Measurements from ENCODE around the gene PPFIA4. TPM values are rescaled to one million over a fixed set of nuclear protein-coding genes. Genes with fewer than 3 reads are reported as not detected.

The PPFIA4 gene
- total and polyA plus RNA-seq, 2 donors (not counting 3 experiments of a cell fraction or from before 2014, with no cell fraction given) = 0.17 to 0.22 TPM

- BruUV-seq (replicated peaks) = no TSS peak
- no peak for TF ChIP-seq EZH2 (IDR thresholded peaks at IDR 0.05; ENCODE audit: borderline replicate concordance, low read depth, low read length, severe bottlenecking)
- TF ChIP-seq JUN (IDR thresholded peaks at IDR 0.05; ENCODE audit: borderline replicate concordance, insufficient read depth, insufficient read length, low read depth) = no peak
- no peak for TF ChIP-seq POLR2A (IDR thresholded peaks at IDR 0.05; ENCODE audit: low read depth, low read length)
- TF ChIP-seq CTCF (IDR thresholded peaks at IDR 0.05; ENCODE audit: extremely low read depth in 1 of 2, insufficient read depth in 1 of 2, low read depth in 1 of 2, low read length in 2 of 2) = no peak
- TF ChIP-seq FOS (IDR thresholded peaks at IDR 0.05; ENCODE audit: borderline replicate concordance, insufficient read depth, low read length) = no peak
- TF ChIP-seq MYC (IDR thresholded peaks at IDR 0.05; ENCODE audit: low read depth, low read length) = no peak
- TF ChIP-seq MAX (IDR thresholded peaks at IDR 0.05; ENCODE audit: insufficient read depth, insufficient read length) = no peak
- no peak for TF ChIP-seq POLR2AphosphoS5 (IDR thresholded peaks at IDR 0.05; ENCODE audit: insufficient read depth, low read depth, low read length)
- TF ChIP-seq GATA2 (IDR thresholded peaks at IDR 0.05; ENCODE audit: insufficient read depth, insufficient read length, low read depth, low read length) = no peak
- H3K27ac ChIP-seq (ENCODE audit: insufficient read depth, low read depth, low read length) = no peak overlapping the region
- H3K36me3 ChIP-seq (ENCODE audit: control insufficient read depth in 2 of 2, extremely low read depth in 1 of 2, insufficient read depth in 2 of 2, low read length in 2 of 2) = no peaks in the 10 kb centered on the region
- ChIA-PET POLR2A (no interaction called here), CTCF (interaction anchor here (0.6 to 3.7 kb wide), 10 partner anchors 13 to 189 kb away, joined by 3 to 26 read pairs (median 5); no protein-coding TSS in a partner anchor)
- dilution Hi-C loops (cut with MboI; ENCODE audit: extremely low pct_ligation_motif_present, low sequenced_read_pairs) (no loop called here), intact Hi-C loops (cut with micrococcal nuclease) (no loop called here)
- H3K9ac ChIP-seq (replicated peaks; ENCODE audit: extremely low read depth, insufficient read depth, low read length) = no peak overlapping the region
- peaks cover 6 to 10% of the 10 kb centered on the region in 2 experiments for H3K27me3 ChIP-seq (ENCODE audit: control insufficient read depth in 2 of 2, insufficient read depth in 2 of 2, low read length in 2 of 2)
- no peak for FAIRE-seq
- no peaks in the 10 kb centered on the region for H3K4me1 ChIP-seq (ENCODE audit: control insufficient read depth, extremely low read depth, insufficient read depth, low read length)
- H4K20me1 ChIP-seq (replicated peaks; ENCODE audit: control insufficient read depth, extremely low read depth, insufficient read depth, low read length) = no peaks in the 10 kb centered on the region
- H3K9me3 ChIP-seq (replicated peaks; ENCODE audit: control insufficient read depth, insufficient read depth, low read length) = no peaks in the 10 kb centered on the region
- no peaks in the 10 kb centered on the region for H3K79me2 ChIP-seq (ENCODE audit: control insufficient read depth, insufficient read depth, low read length)
- H3K4me2 ChIP-seq (ENCODE audit: insufficient read depth, low read length) = no peak overlapping the region
- DNase-seq (ENCODE audit: low read depth, low spot score) = no peak
- H3K9me1 ChIP-seq (replicated peaks; ENCODE audit: control insufficient read depth, extremely low read depth, insufficient read depth, low read length) = no peaks in the 10 kb centered on the region
- no peak overlapping the region for H2AFZ ChIP-seq (ENCODE audit: low read depth, low read length)
- H3K4me3 ChIP-seq (replicated peaks in 1 of 3; ENCODE audit: insufficient read depth in 1 of 3, low read depth in 1 of 3, low read length in 3 of 3) = no peak overlapping the region
These were observed 57.2 kb downstream of the PPFIA4 start for GRCh38 chr1:203083463-203083921.

Measured in endothelial cell of umbilical vein (primary cell).